Cardiac fibroblast (primary cell): ENCODE data around the gene IGFN1.

ENCODE experiments used
- DNase-seq, 2 donors: peaks; one replicate each; pipeline versions ENCODE4 v3.0.0 to v3.0.0-alpha.2; 2010; ENCODE audit warnings: low read depth in 2 of 2
- H3K4me3 ChIP-seq, 2 donors: replicated peaks in 1 of 2; 1 replicate in 1 of 2; 2 replicates in 1 of 2; pipeline ENCODE4 v1.5.1; 2011; ENCODE audit warnings: low read depth in 2 of 2, low read length in 2 of 2, mild to moderate bottlenecking in 2 of 2, moderate library complexity in 1 of 2
- CTCF ChIP-seq: IDR thresholded peaks from one replicate; pipeline ENCODE4 v1.5.1; 2011; ENCODE audit warnings: low read depth, mild to moderate bottlenecking, low read length, inconsistent platforms

Gene IGFN1

DNA sequence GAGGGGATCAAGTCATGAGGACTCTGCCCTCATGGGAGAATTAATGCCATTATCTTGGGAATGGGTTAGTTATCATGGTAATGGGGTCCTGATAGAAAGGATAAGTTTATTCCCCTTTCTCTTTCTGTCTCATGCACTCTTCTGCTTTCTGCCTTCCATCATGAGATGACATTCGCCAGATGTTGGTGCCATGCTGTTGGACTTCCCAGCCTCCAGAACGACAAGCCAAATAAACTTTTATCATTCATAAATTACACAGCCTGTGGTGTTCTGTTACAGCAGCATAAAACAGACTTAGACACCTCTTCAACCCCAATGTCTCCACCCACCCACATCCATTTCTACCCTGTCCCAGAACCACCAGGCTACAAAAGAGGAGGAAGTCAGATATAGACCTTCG is 11.9 kb upstream of the IGFN1 start:
- no peak for DNase-seq
- no peak overlapping the region for H3K4me3 ChIP-seq
- no peak for TF ChIP-seq CTCF

- no peak overlapping the region for H3K4me3 ChIP-seq
- no peak for TF ChIP-seq CTCF
- no peak for DNase-seq
Measured at GRCh38 chr1:201180141-201180540, 10.5 kb upstream of the IGFN1 start.

- no peak for TF ChIP-seq CTCF
- H3K4me3 ChIP-seq, result no peak overlapping the region
- no peak for DNase-seq
Measured at GRCh38 chr1:201180901-201181300, 9.7 kb upstream of the IGFN1 start.

GRCh38 chr1:201181323-201181722 is 9.3 kb upstream of the IGFN1 start:
- H3K4me3 ChIP-seq, result no peak overlapping the region
- no peak for DNase-seq
- TF ChIP-seq CTCF, result no peak

- TF ChIP-seq CTCF, result no peak
- no peak overlapping the region for H3K4me3 ChIP-seq
- DNase-seq, result no peak
Measured at GRCh38 chr1:201181726-201182125, 8.9 kb upstream of the IGFN1 start.

GRCh38 chr1:201183209-201183608 is 7.4 kb upstream of the IGFN1 start:
- H3K4me3 ChIP-seq, result no peak overlapping the region
- no peak for DNase-seq
- no peak for TF ChIP-seq CTCF

- no peak overlapping the region for H3K4me3 ChIP-seq
- TF ChIP-seq CTCF, result no peak
- no peak for DNase-seq
Measured at GRCh38 chr1:201183753-201184152, 6.9 kb upstream of the IGFN1 start.
